A549 treated with CORT108297 at 1 μM for 4 hours (cell line): Measurements from ENCODE around the gene POP5. TPM values are rescaled to one million over a fixed set of nuclear protein-coding genes. Genes with fewer than 3 reads are reported as not detected.

Experiments
- total RNA-seq: library from RNA; stranded (reverse); fragments of 200-300 nt; extraction: Qiagen RNA extraction; gene quantifications from 5 replicates; pipeline ENCODE4 v1.2.3, GENCODE V29; 2022

POP5 gene, protein sequence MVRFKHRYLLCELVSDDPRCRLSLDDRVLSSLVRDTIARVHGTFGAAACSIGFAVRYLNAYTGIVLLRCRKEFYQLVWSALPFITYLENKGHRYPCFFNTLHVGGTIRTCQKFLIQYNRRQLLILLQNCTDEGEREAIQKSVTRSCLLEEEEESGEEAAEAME
- 50.7 to 58.4 TPM (median 51.9 TPM) in 5 replicates for total RNA-seq

DNA sequence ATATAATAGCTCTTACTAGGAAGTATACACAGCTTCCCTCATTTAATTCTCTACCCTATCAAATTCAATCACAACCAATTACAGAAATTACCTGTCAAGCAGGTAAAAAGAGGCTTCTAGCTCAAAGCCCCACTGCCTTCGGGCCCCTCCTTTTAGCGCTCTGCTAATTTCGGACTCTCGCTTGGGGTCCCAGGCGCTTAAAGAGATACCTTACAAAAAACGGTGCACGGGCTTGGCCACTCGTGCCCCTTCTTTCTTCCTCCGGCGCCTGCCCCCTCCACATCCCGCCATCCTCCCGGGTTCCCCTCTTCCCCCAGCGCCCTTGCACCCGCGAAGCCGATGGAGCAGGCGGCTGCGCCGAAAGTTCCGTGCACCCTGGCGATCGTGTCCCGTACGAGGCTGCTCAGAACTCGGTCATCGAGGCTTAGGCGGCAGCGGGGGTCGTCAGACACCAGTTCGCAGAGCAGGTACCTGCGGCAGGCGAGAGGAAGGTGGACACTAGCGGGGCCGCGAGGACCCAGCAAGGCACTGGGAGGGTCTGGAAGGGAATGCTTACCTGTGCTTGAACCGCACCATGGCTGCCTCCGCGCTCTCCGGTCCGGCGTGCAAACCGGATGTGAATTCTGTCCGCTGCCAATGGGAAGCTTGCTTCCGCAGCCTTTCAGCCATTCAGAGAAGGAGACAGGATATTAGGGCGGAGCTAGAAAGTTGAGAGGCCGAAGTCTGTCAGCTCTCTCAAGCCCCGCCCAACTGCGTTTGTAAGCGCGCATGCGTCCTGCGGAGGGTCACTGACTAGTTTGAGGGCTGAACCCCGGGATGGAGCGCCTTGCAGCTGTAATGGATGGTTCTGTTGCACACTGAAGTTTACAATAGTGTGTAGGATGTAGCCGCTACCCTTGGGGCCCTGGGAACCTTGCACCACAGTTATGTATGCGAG, at the start of gene POP5:
Gene POP5, minus strand, starts transcription at position 616 of the 937 bp plus-strand sequence. Its CDS starts 40 bp downstream, at position 576.

DNA sequence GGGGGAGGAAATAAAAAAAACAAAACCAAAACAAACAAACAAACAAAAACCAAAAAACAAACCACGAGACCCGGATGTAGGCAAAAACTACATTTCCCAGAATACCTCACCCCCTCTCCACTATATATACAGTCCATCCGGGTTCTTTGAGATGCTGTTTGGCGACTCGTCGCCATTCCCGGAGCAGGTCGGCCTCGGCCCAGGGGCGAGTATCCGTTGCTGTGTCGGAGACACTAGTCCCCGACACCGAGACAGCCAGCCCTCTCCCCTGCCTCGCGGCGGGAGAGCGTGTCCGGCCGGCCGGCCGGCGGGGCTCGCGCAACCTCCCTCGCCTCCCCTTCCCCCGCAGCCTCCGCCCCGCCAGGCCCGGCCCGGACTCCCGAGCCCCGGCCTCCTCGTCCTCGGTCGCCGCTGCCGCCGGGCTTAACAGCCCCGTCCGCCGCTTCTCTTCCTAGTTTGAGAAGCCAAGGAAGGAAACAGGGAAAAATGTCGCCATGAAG, 46.9 kb downstream of the POP5 start, which contains the start of gene RNF10:
Gene RNF10, plus strand, starts transcription at position 154 of the 500 bp plus-strand sequence. CDS start 456 bp downstream, outside the sequence.

DNA sequence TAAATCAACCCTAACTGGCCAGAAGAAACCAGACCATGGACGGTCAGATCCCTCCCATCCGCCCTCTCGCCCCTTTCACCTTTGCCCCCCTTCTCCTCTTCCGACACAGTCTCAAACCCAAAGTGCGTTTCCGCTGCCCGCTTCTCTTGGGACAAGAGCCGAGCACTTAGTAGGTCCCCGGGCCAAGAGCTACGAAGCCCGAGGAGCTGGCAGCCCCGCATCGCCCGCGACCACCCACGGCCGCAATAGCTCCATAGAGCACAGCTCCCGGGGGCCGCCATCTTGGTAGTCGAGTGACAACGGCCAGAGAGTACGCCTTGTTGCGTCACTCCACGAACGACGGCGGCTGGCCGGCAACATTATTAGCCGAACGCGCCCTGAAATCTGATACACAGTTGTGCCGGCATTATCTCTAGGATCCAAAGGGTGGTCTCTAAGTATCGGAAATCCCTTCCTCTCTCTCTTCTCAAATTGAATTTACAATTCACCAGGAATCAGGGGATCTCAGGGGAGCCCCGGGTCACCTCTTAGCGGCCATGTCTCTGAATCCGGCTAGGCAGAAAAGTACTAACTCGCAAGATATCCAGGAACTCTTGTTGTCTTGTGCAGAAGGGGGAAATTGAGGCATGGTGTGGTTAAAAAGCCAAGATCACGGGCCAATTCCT, 52.2 kb downstream of the POP5 start, which contains the start of gene COQ5:
Gene COQ5, minus strand, starts transcription at position 298 of the 665 bp plus-strand sequence. Its CDS starts 17 bp downstream, at position 281.

Other genes with a start within 250 kb of the POP5 start
- gene MSI1, start 212.2 kb downstream of the POP5 start, total RNA-seq: 1.1 to 1.4 TPM (median 1.2 TPM) in 5 replicates
- gene COX6A1, start 143.3 kb downstream of the POP5 start, total RNA-seq: 710 to 890 TPM (median 854 TPM) in 5 replicates
- gene TRIAP1, start 135.0 kb downstream of the POP5 start, total RNA-seq: 72.6 to 91.5 TPM (median 74.1 TPM) in 5 replicates
- gene GATC, start 135.0 kb downstream of the POP5 start, total RNA-seq: 22.6 to 26.1 TPM (median 25.3 TPM) in 5 replicates
- 181 to 225 TPM (median 215 TPM) in 5 replicates for gene SRSF9, start 111.7 kb downstream of the POP5 start, total RNA-seq
- 628 to 767 TPM (median 649 TPM) in 5 replicates for gene DYNLL1, start 85.3 kb downstream of the POP5 start, total RNA-seq
- gene COQ5, start 52.2 kb downstream of the POP5 start, total RNA-seq: 27.2 to 30.9 TPM (median 27.9 TPM) in 5 replicates
- 99.3 to 116 TPM (median 102 TPM) in 5 replicates for gene RNF10, start 47.0 kb downstream of the POP5 start, total RNA-seq
- gene CABP1, start 59.2 kb upstream of the POP5 start, total RNA-seq: 0.08 to 0.28 TPM (median 0.25 TPM) in 5 replicates
- gene MLEC, start 105.7 kb upstream of the POP5 start, total RNA-seq: 82.8 to 102 TPM (median 87.8 TPM) in 5 replicates
- 25.0 to 31.6 TPM (median 28.8 TPM) in 5 replicates for gene UNC119B, start 129.1 kb upstream of the POP5 start, total RNA-seq
- gene ACADS, start 144.4 kb upstream of the POP5 start, total RNA-seq: 8.4 to 11.5 TPM (median 11.4 TPM) in 5 replicates